Choroid plexus epithelial cell (primary cell): ENCODE results near the gene KLHL22.
"Not testable (repeated sequence)": the region's sequence is repeated elsewhere in the genome, so short reads cannot be mapped to it uniquely, and the experiment has no call there.

ENCODE experiments used
- DNase-seq: peaks from one replicate; pipeline ENCODE4 v3.0.0-alpha.2; 2010; ENCODE audit warnings: low read depth
- H3K4me3 ChIP-seq: 2 replicates; pipeline ENCODE4 v1.5.1; 2011; ENCODE audit warnings: low read depth, mild to moderate bottlenecking, control low read depth, low read length, moderate library complexity
- TF ChIP-seq, protein P1 (sequence below): conservative IDR thresholded peaks from 2 replicates; pipeline ENCODE4 v1.5.1; 2011; ENCODE audit warnings: low read depth, mild to moderate bottlenecking, control low read depth, inconsistent platforms, low read length, moderate library complexity

KLHL22 gene

DNA sequence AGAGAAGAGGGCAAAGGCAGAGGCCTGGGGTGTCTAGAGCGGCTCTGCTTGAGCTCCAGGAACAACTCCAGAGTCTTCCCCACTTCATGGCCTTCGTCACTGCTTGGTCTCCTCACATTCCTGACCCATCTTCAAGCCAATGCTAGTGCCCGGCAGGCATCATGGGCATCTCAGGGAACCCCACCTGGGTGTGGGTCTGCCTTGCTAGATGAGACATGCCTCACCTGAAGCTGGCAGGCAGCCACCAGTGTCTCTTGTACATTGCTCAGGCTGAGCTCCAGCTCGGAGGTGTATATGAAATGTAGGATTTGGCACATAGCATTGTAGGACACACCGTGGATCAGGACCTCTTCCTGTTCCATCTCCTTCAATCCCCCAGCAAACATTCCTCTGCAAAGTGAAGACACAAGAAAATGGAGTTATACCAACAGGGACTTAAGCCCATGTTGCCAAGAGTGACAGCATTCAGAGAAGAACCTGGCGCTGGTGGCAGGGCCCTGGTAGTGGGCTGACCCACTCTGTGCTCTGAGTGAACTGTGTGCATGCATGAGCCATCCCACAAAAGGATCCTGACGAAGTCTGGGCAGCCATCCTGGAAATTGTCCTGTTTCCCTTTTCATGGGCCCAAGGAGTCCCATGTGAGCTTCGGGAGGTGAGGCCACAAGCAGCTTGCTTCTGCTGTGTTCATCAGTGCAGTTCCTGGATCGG, 24.3 kb downstream of the KLHL22 start:
- H3K4me3 ChIP-seq: no peak overlapping the region
- DNase-seq: no peak
- TF ChIP-seq, protein P1, sequence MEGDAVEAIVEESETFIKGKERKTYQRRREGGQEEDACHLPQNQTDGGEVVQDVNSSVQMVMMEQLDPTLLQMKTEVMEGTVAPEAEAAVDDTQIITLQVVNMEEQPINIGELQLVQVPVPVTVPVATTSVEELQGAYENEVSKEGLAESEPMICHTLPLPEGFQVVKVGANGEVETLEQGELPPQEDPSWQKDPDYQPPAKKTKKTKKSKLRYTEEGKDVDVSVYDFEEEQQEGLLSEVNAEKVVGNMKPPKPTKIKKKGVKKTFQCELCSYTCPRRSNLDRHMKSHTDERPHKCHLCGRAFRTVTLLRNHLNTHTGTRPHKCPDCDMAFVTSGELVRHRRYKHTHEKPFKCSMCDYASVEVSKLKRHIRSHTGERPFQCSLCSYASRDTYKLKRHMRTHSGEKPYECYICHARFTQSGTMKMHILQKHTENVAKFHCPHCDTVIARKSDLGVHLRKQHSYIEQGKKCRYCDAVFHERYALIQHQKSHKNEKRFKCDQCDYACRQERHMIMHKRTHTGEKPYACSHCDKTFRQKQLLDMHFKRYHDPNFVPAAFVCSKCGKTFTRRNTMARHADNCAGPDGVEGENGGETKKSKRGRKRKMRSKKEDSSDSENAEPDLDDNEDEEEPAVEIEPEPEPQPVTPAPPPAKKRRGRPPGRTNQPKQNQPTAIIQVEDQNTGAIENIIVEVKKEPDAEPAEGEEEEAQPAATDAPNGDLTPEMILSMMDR: no peak

DNA sequence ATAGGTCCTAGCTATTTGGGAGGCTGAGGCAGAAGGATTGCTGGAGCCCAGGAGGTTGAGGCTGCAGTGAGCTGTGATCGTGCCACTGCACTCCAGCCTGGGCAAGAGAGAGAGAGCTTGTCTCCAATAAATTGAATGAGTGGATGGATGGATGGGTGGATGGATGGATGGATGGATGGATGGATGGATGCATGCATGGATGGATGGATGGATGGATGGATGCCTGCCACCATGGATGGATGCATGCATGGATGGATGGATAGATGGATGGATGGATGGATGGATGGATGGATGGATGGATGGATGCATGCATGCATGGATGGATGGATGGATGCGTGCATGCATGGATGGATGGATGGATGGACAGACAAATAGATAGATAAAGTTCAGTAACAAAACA, 25.1 kb downstream of the KLHL22 start:
- not testable (repeated sequence) for H3K4me3 ChIP-seq, DNase-seq

DNA sequence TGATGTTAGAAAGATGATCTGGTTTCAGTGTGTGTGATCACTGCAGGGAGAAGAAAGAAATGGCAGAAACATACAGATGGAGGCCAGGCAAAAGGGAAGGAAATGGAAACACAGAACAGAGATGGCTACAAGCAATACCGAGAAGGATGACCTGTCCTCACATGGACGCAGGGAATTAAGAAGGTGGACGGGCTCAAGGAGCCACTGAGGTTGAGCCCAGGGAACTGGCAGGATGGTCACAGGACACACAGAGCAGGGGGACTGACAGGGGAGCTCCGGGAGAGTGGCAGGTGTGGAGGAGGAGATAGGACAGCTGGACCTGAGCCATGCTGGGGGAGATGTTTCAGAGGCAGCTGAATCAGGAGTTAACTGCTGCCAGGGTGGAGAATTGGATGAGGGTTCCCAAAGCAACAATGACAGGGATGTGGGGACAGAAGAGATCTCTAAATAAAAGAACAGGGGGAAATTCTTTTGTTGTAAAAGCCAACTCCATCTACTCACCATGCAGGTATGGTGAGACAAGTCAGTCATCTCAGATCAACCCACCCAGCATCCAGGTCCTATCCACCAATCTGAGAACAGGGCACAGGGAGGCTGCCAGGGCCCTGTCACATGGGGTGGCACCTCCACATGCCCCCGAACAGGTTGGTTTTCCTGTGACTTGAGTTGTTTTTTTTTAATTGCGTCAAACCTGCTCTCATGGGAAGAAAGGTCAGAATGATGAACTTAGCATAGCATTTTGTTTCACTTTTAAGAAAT, 26.3 kb downstream of the KLHL22 start:
- H3K4me3 ChIP-seq: no peak overlapping the region
- no peak for DNase-seq
- TF ChIP-seq, protein P1: no peak

DNA sequence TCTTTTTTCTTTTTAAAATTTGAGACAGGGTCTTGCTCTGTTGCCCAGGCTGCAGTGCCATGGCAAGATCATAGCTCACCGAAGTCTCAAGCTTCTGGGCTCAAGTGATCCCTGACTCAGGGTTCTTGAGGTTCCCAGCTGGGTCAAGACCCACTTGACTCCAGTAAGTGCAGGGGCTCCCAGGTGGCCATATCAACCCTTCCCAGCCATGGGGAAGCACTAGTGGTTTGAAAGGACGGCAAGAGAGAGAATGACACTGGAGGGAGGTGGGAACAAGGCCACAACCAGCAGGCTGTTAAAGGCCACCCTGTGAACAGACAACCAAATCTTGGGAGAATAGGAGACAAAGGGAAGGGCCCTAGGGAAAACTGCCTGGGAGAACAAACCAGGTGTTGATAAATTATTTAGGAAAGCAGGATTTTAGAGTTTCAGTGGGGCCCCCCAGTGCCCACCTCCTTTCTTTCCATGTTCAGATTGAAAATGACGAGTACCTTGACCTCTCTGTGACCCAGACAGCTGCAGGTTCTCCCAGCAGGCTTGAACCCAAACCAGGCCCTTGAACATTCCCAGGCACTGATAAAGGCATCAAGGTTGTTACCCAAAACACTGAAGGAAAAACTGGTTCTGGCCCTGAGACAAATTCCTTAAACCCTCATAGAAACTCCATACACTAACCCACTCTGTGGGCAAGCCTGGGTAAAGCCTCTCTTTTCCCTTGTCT, 28.8 kb downstream of the KLHL22 start:
- TF ChIP-seq, protein P1: no peak
- DNase-seq: no peak
- H3K4me3 ChIP-seq: no peak overlapping the region

DNA sequence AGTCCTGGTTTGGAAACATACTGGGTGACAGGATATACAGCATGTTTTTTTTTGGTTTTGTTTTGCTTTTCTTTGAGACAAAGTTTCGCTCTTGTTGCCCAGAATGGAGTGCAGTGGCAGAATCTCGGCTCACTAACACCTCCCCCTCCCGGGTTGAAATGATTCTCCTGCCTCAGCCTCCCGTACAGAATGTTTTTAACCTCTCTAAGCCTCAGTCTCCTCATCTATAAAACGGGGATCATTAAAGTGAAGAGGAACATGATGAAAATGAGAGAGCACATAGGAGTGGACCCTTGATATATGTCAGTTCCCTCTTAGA, 29.9 kb downstream of the KLHL22 start:
- no peak for DNase-seq
- TF ChIP-seq, protein P1: no peak
- H3K4me3 ChIP-seq: no peak overlapping the region

DNA sequence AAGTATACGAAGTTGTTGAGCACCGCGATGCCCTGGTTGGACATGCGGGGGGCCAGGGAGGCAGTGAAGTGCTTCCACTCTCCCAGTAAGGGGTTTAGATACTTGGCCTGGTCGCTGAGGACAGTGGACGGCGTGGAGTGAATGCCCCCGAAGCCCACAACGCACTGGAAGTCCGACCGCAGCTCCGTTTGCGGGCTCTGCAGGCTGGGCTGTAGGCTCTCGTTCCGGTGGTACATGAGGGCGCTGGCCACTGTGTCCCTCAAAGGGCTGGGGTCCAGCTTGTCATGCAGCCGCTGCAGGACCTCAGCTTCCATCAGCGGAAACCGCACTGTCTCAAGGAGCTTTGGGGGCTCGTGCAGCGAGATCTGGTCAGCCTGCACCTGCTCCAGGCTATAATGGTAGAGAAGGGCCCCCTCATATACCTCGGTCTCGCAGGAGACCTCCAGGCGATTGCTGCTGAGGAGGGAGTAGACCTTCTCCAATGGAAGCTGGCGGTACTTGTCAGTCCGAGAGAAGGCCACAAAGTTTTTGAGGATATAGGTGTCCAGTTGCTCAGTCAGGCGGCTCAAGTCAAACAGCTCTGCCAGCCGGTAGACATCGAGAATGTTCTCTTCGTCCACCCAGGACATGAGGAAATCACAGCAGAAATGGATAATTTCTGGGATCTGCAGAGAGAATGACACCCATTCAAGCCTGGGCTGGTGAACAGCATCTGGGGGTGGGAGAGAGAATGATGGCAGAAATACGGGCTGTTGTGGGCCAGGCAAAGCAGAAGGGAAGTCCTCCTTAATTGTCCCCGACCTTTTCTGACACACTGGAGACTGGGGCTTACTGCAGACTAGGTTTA, 30.5 kb downstream of the KLHL22 start:
- no peak overlapping the region for H3K4me3 ChIP-seq
- no peak for DNase-seq

More for the DNA sequence above, 30.5 kb downstream of the KLHL22 start:
- TF ChIP-seq, protein P1: no peak
